ENCODE measurements around the gene MPRIP.
"Not testable (repeated sequence)": the region's sequence is repeated elsewhere in the genome, so short reads cannot be mapped to it uniquely, and the experiment has no call there.

Gene MPRIP, protein sequence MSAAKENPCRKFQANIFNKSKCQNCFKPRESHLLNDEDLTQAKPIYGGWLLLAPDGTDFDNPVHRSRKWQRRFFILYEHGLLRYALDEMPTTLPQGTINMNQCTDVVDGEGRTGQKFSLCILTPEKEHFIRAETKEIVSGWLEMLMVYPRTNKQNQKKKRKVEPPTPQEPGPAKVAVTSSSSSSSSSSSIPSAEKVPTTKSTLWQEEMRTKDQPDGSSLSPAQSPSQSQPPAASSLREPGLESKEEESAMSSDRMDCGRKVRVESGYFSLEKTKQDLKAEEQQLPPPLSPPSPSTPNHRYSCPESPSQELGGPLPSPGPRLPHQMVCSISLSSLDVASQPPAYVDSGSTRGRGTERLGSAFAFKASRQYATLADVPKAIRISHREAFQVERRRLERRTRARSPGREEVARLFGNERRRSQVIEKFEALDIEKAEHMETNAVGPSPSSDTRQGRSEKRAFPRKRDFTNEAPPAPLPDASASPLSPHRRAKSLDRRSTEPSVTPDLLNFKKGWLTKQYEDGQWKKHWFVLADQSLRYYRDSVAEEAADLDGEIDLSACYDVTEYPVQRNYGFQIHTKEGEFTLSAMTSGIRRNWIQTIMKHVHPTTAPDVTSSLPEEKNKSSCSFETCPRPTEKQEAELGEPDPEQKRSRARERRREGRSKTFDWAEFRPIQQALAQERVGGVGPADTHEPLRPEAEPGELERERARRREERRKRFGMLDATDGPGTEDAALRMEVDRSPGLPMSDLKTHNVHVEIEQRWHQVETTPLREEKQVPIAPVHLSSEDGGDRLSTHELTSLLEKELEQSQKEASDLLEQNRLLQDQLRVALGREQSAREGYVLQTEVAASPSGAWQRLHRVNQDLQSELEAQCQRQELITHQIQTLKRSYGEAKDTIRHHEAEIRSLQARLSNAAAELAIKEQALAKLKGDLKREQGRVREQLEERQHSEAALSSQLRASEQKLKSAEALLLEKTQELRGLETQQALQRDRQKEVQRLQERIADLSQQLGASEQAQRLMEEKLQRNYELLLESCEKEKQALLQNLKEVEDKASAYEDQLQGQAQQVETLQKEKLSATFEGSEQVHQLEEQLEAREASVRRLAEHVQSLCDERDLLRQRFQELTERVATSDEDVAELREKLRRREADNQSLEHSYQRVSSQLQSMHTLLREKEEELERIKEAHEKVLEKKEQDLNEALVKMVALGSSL (N-terminal part only)

DNA sequence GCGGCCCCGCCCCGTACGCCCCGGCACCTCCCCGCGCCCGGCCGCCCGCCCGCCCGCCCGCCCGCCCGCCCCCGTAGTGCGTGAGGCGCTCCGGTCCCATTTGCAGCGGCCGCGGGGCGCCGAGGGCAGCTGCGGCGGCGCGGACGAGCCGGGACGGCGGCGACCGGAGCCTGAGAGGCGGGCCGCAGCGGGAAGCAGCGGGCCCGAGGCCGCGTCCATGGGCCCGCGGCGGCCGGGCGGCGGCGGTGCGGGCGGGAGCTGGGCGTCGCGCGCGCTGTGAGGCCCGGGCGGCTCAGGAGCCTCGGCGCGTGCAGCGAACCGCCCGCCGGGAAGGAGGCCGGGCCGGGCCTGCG is at the start of gene MPRIP:
Gene MPRIP (plus strand): TSS at position 74 of the 353 bp plus-strand sequence. CDS start 392 bp downstream, outside the sequence.
- peak; percentile 79 for TF ChIP-seq POLR2A (IDR thresholded peaks at IDR 0.05; ENCODE audit: low read depth, low read length)
- FAIRE-seq: no peak
- DNase-seq (ENCODE audit: insufficient read length, low spot score): no peak

DNA sequence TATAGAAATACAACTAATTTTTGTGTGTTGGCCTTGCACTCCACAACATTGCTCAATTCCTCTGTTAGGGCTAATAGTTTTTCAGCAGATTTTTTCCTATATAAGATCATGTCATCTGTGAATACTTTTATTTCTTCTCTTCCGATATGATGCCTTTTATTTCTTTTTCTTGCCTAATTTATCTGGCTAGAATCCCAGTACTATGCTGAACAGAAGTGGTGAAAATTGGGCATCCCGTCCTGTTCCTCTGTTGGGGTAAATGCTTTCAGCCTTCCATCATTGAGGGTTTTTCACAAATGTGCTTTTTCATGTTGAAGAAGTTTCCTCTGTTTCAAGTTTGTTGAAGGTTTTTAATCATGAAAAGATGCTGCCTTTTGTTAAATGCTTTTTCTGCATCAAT is 47.6 kb upstream of the MPRIP start:
- TF ChIP-seq POLR2A (IDR thresholded peaks at IDR 0.05; ENCODE audit: low read depth, low read length): no peak
- FAIRE-seq (no peak), DNase-seq (ENCODE audit: insufficient read length, low spot score) (no peak)

DNA sequence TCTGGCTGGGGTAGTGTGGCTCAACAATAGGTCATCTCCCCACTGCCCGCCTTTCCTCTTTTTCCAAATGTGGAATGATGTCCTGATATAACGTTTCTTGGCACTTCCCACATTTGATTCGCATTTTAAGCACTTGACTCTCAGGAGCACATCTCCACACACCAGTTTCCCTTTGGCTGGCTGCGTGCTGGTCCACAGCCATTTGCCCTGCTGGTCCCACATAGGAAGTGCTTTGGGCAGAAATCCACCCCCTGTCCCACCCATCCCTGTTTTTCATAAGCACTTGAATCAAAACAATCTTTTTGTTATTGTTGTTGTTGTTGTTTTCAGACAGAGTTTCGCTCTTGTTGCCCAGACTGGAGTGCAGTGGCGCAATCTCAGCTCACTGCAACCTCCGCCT is 46.3 kb upstream of the MPRIP start:
- FAIRE-seq: no peak
- TF ChIP-seq POLR2A (IDR thresholded peaks at IDR 0.05; ENCODE audit: low read depth, low read length): no peak
- DNase-seq (ENCODE audit: insufficient read length, low spot score): no peak

DNA sequence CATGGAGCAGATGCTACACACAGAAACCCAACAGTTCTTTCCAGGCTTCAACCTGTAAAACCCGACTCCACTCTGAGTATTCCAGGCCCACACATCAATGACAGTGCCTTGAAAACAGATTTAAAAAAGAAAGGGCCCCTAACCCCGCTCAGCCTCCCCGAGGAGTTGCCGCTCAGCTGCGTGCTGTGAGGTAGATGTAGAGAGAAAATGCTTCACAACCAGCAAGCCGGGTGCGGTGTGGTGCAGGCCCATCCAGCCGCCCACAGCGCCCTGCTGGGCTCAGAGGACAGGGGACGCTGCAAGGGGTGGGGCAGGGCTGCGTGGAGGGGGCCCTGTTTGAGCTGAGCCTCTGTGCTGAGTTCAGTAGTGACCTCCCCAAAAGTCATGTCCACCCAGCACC is 45.5 kb upstream of the MPRIP start:
- not testable (repeated sequence) for DNase-seq (ENCODE audit: insufficient read length, low spot score); FAIRE-seq

GRCh38 chr17:16997514-16998429 is 44.5 kb upstream of the MPRIP start:
- no peak for TF ChIP-seq POLR2A (IDR thresholded peaks at IDR 0.05; ENCODE audit: low read depth, low read length)
- DNase-seq (ENCODE audit: insufficient read length, low spot score) (no peak), FAIRE-seq (no peak)

GRCh38 chr17:16999931-17000625 is 42.2 kb upstream of the MPRIP start:
- no peak for TF ChIP-seq POLR2A (IDR thresholded peaks at IDR 0.05; ENCODE audit: low read depth, low read length)
- no peak for DNase-seq (ENCODE audit: insufficient read length, low spot score)
- FAIRE-seq: no peak

DNA sequence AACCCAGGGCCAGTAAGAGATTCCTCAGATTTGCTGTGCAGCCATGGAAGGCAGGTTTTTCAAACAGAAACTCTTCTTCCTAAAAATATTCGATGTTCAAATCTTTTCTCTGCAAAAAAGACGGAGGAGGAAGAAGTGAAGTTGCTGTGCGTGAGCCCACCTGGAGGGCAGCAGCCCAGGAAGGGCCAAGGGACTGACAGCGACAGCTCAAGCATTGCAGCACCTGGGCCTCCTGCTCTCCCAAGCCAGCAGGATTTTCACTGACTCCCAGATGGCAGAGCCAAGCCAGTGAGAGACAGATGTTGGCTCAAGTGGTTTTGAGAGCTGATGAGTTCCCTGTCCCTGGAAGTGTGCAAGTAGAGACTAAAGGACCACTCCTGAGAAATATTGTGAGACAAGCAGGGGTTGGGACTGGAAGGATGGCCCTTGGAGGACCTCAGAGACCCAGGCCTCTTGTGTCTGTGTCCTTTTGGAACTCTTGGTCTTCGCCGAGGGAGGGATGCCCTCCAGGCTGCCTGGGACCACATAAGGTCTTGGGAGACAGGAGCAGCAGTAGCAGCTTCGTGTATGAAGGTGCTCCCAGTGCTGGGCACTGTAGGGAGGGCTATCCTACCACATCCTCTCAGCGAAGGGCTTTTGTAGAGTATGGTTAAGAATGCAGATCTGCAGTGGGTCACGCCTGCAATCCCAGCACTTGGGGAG is 41.0 kb upstream of the MPRIP start:
- FAIRE-seq (no peak), DNase-seq (ENCODE audit: insufficient read length, low spot score) (no peak)
- TF ChIP-seq POLR2A (IDR thresholded peaks at IDR 0.05; ENCODE audit: low read depth, low read length): no peak

GRCh38 chr17:17001874-17002520 is 40.3 kb upstream of the MPRIP start:
- DNase-seq (ENCODE audit: insufficient read length, low spot score): peak; percentile 88
- no peak for FAIRE-seq
- no peak for TF ChIP-seq POLR2A (IDR thresholded peaks at IDR 0.05; ENCODE audit: low read depth, low read length)

GRCh38 chr17:17002731-17003715 is 39.2 kb upstream of the MPRIP start:
- not testable (repeated sequence) for FAIRE-seq

GRCh38 chr17:17004251-17004996 is 37.8 kb upstream of the MPRIP start:
- FAIRE-seq (no peak), DNase-seq (ENCODE audit: insufficient read length, low spot score) (no peak)
- no peak for TF ChIP-seq POLR2A (IDR thresholded peaks at IDR 0.05; ENCODE audit: low read depth, low read length)

More at GRCh38 chr17:17002731-17003715, 39.2 kb upstream of the MPRIP start:
- DNase-seq (ENCODE audit: insufficient read length, low spot score): not testable (repeated sequence)

DNA sequence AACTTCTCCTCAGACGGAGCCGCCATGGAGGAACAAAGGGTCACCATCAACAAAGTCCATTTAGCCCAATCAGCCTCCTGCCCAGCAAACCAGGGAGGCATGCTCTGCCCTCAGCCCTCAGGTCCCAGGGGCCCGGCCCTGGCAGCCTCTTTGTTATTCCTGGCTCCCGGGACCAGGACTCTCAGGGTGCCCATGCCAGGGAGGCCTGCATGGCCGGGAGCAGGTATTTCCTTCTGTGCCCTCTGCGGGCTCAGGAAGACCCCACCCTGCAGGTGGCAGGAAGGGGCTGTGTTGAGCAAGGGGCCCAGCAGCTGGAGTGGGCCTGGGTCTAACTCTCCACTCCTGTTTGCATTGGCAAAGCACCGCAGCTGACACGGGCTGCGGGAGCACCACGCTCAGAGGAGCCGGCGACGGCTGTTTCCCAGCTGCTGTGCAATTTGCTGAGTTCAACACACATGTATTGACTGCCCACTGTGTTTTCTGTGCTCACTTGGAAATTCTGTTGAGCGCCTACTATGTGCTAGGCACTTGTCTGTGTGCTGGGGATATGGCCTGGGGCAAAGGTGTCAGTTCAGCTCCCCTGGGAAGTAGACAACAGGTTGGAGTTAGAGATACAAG is 37.2 kb upstream of the MPRIP start:
- DNase-seq (ENCODE audit: insufficient read length, low spot score); FAIRE-seq: not testable (repeated sequence)

DNA sequence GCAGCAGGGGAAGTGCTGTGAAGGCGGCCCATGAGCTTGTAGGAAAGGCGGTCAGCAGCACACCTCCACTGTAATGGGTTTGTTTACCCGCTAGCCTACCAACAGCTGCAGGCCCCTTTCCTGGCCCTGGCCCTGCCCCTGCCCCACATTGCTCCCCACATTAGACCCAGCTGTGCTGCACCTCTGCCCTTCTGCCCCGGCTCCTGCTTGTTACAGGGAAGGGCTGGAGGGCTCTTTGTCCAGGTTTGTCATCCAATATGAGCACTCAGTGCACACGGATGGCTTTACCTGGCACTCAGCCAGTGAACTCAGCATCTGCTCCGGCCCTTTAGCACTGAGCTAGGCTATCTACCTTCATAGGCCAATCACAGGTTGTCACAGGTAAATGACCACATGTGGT is 34.4 kb upstream of the MPRIP start:
- DNase-seq (ENCODE audit: insufficient read length, low spot score); FAIRE-seq: not testable (repeated sequence)

GRCh38 chr17:17008621-17009397 is 33.4 kb upstream of the MPRIP start:
- DNase-seq (ENCODE audit: insufficient read length, low spot score); FAIRE-seq: not testable (repeated sequence)

DNA sequence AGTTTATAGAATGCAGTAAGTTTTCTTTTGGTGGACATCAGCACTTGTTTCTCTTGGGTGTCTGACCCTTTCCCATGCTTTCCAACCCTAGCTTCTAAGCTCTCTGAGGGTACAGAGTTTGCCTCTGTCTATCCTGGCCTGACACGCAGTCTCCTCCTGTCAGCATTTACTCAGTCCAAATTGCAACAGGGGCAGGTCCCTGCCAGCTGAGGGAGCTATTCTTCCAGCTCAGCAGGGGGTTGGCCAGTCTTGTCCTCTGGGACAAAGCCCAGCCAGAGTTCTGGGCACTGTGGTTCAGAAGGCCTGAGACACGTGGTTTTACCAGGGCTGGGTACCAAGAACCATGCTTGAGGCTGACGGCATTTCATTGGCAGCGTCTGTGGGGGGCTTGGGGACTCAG is 32.3 kb upstream of the MPRIP start:
- FAIRE-seq: peak; percentile 75
- not testable (repeated sequence) for DNase-seq (ENCODE audit: insufficient read length, low spot score)

Data from H54 (cell line).